Measurements from ENCODE around the gene SEMA3G.

SEMA3G gene

DNA sequence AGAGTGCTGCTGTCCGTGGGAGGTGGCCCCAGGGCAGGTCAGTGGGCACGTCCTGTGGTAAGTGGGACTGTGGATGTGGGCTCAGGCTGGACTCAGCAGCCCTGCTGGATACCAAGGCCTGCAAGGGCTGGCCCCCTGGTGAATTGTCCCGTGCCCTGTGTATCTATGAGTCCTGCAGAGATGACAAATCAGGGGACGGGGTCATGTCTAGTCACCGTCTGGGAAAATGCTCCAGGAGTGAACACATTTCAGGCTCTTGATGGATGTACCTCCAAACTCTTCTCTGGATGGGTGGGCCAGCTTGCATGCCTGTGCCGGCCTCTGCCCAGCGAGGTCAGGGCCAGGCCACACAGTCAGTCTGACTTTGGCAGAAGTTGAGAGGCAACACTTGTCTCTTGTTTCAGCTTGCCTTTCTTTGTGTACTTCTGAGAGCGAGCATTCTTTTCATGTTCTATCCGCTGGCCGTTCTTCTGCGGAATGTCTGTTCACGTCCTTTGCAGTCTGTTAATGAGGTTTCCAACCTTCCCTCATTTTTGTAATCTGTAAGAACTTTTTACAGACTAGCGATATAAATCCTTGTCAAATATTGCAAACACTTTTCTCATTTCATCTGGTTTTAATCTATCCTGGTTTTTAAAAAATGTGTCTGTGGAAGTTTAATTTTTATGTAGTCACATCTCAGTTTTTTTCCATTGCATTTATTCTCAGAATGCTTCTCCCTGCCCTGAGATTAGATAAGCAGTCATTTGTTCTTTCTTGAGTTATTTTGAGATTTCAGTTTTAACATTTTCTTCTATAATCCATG lies 38.9 kb upstream of the SEMA3G start:
- no peak for TF ChIP-seq GATA1 (IDR thresholded peaks at IDR 0.05; ENCODE audit: low read depth, low read length)
- no peak for TF ChIP-seq POLR2A (IDR thresholded peaks at IDR 0.05; ENCODE audit: low read length)
- DNase-seq, result no peak

- TF ChIP-seq GATA1 (IDR thresholded peaks at IDR 0.05; ENCODE audit: low read depth, low read length) (no peak), POLR2A (IDR thresholded peaks at IDR 0.05; ENCODE audit: low read length) (no peak)
- DNase-seq, result no peak
Measured at GRCh38 chr3:52483081-52483480, 38.2 kb upstream of the SEMA3G start.

DNA sequence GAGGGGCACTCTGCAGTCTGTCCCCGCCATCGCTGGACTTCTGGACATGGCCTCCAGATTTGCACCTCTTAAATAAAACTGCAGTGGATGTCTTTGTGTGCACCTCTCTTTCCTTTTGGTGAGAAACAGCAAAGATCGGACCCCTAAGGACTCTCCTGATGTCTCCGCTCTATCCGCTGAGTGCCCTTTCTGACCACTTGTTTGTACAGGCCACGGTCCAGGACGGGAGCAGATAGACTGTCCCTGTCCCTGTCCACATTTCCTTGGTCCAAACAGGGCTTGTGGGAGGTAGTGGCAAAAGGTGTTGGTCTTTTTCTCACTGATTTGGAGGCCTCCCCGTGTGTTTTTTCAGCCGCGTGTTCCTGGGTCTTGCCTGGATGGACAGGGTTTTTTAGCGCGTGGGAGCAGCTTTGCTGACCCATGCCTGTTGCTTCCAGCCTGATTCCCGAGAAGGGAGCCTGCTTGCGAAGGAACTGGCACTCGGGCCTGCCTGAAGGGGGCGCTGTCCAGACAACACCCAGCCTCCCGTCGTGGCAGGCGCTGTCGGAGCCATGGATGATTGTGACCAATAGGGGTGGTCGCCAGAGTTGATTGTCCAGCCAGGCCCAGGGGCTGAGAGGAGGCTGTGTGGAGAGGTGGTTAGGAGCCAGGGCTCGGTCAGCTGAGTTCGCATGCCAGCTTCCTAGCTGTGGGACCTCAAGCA lies 37.1 kb upstream of the SEMA3G start:
- TF ChIP-seq POLR2A (IDR thresholded peaks at IDR 0.05; ENCODE audit: low read length) (no peak), GATA1 (IDR thresholded peaks at IDR 0.05; ENCODE audit: low read depth, low read length) (no peak)
- peak; percentile 47 to 52 for DNase-seq

GRCh38 chr3:52480768-52481715 lies 36.1 kb upstream of the SEMA3G start:
- DNase-seq, result no peak
- TF ChIP-seq POLR2A (IDR thresholded peaks at IDR 0.05; ENCODE audit: low read length) (no peak), GATA1 (IDR thresholded peaks at IDR 0.05; ENCODE audit: low read depth, low read length) (no peak)

GRCh38 chr3:52479877-52480575 lies 35.1 kb upstream of the SEMA3G start:
- DNase-seq, result no peak
- no peak for TF ChIP-seq GATA1 (IDR thresholded peaks at IDR 0.05; ENCODE audit: low read depth, low read length)
- TF ChIP-seq POLR2A (IDR thresholded peaks at IDR 0.05; ENCODE audit: low read length), result no peak

- TF ChIP-seq GATA1 (IDR thresholded peaks at IDR 0.05; ENCODE audit: low read depth, low read length), result no peak
- DNase-seq, result no peak
Measured at GRCh38 chr3:52479037-52479876, 34.4 kb upstream of the SEMA3G start.

DNA sequence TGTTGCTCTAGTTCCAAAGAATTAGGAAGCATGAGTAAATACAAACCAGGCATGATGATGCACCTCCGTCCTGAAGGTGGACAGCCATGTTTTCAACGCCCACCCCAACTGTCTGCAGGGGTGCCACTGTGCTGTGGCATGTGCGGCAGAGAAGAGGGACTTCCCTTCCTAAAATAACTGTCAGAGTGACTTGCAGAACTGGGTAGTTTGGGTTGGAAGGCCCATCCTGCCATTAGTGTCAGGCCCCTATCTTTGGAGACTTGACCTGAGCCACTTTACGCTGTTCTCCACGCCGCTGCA lies 32.8 kb upstream of the SEMA3G start:
- no peak for DNase-seq
- TF ChIP-seq GATA1 (IDR thresholded peaks at IDR 0.05; ENCODE audit: low read depth, low read length) (no peak), POLR2A (IDR thresholded peaks at IDR 0.05; ENCODE audit: low read length) (no peak)

DNA sequence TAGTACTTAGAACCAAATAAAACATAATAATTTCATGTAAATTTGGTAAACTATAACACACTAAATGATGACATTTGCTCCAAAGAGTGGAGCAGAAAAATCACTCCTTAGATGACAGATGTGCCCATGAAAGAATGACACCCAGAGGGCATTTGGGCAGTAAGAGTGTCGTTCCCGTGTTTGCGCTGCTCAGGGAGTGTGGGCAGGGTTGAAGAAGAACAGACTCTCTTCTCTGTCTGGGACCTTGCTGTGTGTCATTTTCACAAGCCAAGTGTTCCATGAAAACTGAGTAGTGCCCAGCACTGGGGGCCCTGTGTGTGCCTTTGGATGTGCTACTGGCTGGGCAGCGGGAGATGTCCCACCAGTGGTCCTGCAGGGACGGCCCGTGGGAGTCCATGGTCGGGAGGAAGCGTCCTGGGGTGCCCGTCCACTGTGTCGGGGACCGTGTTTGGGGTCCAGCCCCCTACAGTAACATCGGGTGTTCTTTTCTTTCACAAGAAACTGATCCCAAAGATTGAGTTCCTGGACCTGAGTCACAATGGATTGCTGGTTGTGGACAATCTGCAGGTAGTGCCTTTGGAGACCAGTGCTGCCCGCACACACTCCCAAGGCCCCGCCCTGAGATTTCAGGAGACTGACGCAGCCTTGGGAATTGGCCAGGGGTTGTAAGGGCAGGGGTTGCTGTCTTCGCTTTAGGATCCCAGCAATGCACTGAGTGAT lies 32.3 kb upstream of the SEMA3G start:
- TF ChIP-seq POLR2A (IDR thresholded peaks at IDR 0.05; ENCODE audit: low read length) (no peak), GATA1 (IDR thresholded peaks at IDR 0.05; ENCODE audit: low read depth, low read length) (no peak)
- DNase-seq, result no peak

DNA sequence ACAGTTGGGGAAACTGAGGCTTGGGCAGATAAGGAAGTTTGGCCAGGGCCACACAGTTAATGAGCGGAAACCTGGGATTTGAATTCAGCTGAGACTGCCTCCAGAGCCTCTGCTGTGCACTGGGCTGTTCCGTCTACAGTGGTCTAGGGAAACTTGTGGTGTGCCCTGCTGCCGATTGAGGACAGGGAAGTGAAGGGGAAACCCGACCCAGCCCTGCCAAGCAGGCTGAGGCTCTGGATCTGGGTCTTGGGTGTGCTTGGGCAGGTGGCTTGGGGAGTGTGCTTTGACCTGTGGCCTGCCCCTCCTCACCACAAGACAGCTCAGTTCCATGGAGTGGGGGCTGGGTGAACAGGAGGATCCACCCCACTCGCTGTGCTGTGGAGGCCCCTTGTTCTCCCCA lies 28.1 kb upstream of the SEMA3G start:
- TF ChIP-seq POLR2A (IDR thresholded peaks at IDR 0.05; ENCODE audit: low read length), result no peak
- TF ChIP-seq GATA1 (IDR thresholded peaks at IDR 0.05; ENCODE audit: low read depth, low read length), result no peak
- DNase-seq, result no peak

DNA sequence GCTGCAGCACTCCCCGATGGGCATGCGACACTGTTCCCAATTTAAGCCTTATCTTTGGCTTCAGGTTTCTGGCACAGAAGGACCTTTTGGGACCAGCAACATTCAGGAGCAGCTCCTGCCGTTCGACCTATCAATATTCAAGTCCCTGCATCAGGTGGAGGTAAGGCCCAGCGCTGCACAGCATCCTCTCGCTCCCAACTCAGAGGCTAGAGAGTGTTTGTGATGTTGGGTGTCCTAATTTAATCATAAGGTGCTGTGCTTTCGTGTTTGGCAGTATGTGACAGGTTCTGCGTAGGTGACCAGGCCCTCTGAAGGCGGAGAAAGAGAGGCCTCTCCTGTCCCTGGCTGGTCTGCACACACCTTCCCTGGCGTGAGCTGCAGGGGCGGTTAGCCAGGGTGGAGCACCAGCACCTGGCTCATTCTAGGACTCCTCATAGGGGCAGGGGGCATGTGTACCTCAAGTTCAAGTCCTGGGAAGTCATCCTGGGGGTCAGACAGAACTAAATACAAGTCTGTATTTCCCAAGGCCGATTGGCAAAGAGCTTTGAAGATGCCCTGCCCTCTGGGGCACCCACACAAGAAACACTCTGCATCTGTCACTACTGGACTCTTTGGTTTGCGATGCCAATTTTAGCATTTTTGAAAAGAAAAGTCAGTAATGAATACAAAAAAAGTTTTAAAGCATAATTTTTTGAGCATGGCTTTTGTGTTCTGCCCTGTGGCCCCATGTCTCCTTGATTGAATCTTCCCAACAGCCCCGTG lies 27.5 kb upstream of the SEMA3G start:
- no peak for TF ChIP-seq GATA1 (IDR thresholded peaks at IDR 0.05; ENCODE audit: low read depth, low read length)
- TF ChIP-seq POLR2A (IDR thresholded peaks at IDR 0.05; ENCODE audit: low read length), result no peak
- no peak for DNase-seq

DNA sequence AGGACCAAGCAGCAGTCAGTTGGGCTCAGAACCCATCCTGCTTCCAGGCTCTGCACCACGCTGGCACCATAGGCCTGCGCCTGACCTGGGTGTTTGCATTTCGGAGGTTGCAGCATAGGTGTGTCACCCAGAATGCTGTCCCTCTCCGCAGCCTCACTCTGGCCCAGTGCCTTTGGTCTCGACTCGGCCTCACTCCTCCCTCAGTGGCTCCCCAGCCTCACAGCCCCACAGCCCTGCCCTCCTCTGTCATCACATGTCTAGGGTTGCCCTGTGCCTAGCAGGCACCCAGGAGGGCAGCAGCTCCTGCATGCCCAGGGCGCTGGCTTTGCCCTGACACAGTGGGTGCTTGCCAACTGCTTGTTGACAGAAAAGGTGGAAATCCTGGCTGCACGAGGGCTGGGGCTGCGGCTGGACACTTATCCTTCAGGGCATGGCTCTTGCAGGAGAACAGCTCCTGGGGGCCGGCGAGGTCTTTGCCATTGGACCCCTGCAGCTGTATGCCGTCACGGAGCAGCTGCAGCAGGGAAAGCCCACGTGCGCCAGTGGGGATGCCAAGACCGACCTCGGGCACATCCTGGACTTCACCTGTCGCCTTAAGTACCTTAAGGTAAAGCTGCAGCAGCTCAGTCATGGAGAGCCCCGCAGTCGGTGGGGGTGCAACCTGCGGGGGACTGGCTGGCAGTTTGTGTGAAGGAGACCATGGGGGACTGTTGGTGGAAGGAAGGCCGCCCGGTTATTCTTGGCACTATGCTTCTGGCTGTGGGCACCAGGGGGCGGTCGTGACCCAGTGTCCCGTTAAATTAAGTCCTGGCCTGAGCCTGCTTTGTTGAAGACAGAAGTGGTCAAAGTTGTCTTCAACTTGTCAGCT lies 26.7 kb upstream of the SEMA3G start:
- peak; percentile 63 to 78 for DNase-seq
- TF ChIP-seq POLR2A (IDR thresholded peaks at IDR 0.05; ENCODE audit: low read length) (no peak), GATA1 (IDR thresholded peaks at IDR 0.05; ENCODE audit: low read depth, low read length) (no peak)

Data from erythroblast (primary cell).